HepG2 (cell line): ENCODE measurements around the gene PCSK6. TPM values are rescaled to one million over a fixed set of nuclear protein-coding genes. Genes with fewer than 3 reads are reported as not detected.

Experiments
- JARID2 ChIP-seq: sonication (generic); formaldehyde crosslinking; IDR thresholded peaks from 2 replicates; pipeline ENCODE4 v1.8.1; 2023; ENCODE audit warnings: missing genetic modification reagents, inconsistent platforms; ENCODE audit not compliant: insufficient replicate concordance
- MAFF ChIP-seq: IDR thresholded peaks from 2 replicates; pipeline ENCODE4 v1.6.1; 2011; ENCODE audit warnings: low read depth, low read length, improper control_type of control experiment
- PHF8 ChIP-seq: sonication (generic); formaldehyde crosslinking; IDR thresholded peaks from 2 replicates; pipeline ENCODE4 v1.5.0; 2020; ENCODE audit warnings: missing genetic modification reagents
- SETDB1 ChIP-seq: sonication (generic); formaldehyde crosslinking; IDR thresholded peaks from 2 replicates; pipeline ENCODE4 v1.5.1; 2020; ENCODE audit warnings: missing genetic modification reagents, mild to moderate bottlenecking, borderline replicate concordance
- TEAD2 ChIP-seq: sonication (generic); formaldehyde crosslinking; IDR thresholded peaks from 2 replicates; pipeline ENCODE4 v1.9.0; 2021; ENCODE audit warnings: missing genetic modification reagents
- TIGD3 ChIP-seq: sonication (generic); formaldehyde crosslinking; IDR thresholded peaks from 2 replicates; pipeline ENCODE4 v1.5.1; 2020; ENCODE audit warnings: mild to moderate bottlenecking, missing genetic modification reagents, borderline replicate concordance
- ZBTB40 ChIP-seq, 2 experiments: fragments of 450-650 bp in 1 of 2; sonication (generic) in 1 of 2; formaldehyde crosslinking in 1 of 2; IDR thresholded peaks; 2 replicates each; pipeline versions ENCODE4 v1.6.1 to v1.8.0; 2016 to 2022; ENCODE audit warnings: antibody characterized with exemption in 1 of 2, mild to moderate bottlenecking in 1 of 2, missing genetic modification reagents in 1 of 2
- ZNF318 ChIP-seq: sonication (generic); formaldehyde crosslinking; IDR thresholded peaks from 2 replicates; pipeline ENCODE4 v1.4.0; 2020; ENCODE audit warnings: mild to moderate bottlenecking, missing genetic modification reagents
- polyA plus RNA-seq, 8 experiments: library from polyadenylated mRNA; depleted of rRNA in 3 of 8; stranded (reverse) in 7 of 8; unstranded in 1 of 8; fragments of >200 nt; fragmentation: Illumina TruSeq in 4 of 8; extraction: Trizol in 4 of 8; gene quantifications; 2 replicates each; pipeline versions ENCODE4 v1.2.1 to v1.2.3, GENCODE V29; 2011 to 2016; ENCODE audit warnings: low read depth in 4 of 8, missing spikeins in 1 of 8, mixed read lengths in 1 of 8; ENCODE audit not compliant: insufficient read depth in 1 of 8
- total RNA-seq, 5 experiments: library from RNA; depleted of rRNA; stranded (reverse); fragments of >200 nt; fragmentation: Illumina TruSeq; extraction: Trizol; gene quantifications; 2 replicates each; pipeline ENCODE4 v1.2.3, GENCODE V29; 2016; ENCODE audit warnings: low read depth in 1 of 5

The PCSK6 gene
- total and polyA plus RNA-seq, 2 of the 13 experiments (the other 11 are each of a cell fraction or from before 2014, with no cell fraction given), result 56.5 to 155 TPM

- TF ChIP-seq ZBTB40 (IDR thresholded peaks at IDR 0.05) (no peak), ZBTB40 (CRISPR knock-in tag; IDR thresholded peaks at IDR 0.05) (no peak), TIGD3 (CRISPR knock-in tag) (no peak), SETDB1 (CRISPR knock-in tag) (no peak), MAFF (no peak), JARID2 (CRISPR knock-in tag) (no peak), TEAD2 (no peak), PHF8 (CRISPR knock-in tag) (no peak; the same call in none of the 2 replicates), ZNF318 (CRISPR knock-in tag) (no peak)
Observed at GRCh38 chr15:101445562-101446517, 43.7 kb downstream of the PCSK6 start (continued).
